Gastrocnemius medialis (tissue), 4 donors: ENCODE results near the gene LRIG1.

Experiments
- CTCF ChIP-seq, 5 experiments: fragments of 450-650 bp in 3 of 5; fragments of 200-600 bp in 2 of 5; sonication (generic) in 2 of 5; IDR thresholded peaks in 4 of 5; conservative IDR thresholded peaks in 1 of 5; 1 replicate in 4 of 5; 2 replicates in 1 of 5; pipeline ENCODE4 v1.5.1; 2016 to 2019; ENCODE audit warnings: antibody characterized with exemption in 5 of 5, mild to moderate bottlenecking in 3 of 5, moderate library complexity in 3 of 5
- POLR2A ChIP-seq, 2 donors: fragments of 450-650 bp; IDR thresholded peaks; one replicate each; pipeline ENCODE4 v1.6.1; 2017; ENCODE audit warnings: antibody characterized with exemption in 2 of 2, mild to moderate bottlenecking in 2 of 2, moderate library complexity in 2 of 2

- TF ChIP-seq CTCF (IDR thresholded peaks at IDR 0.05 in 4 of 5, conservative IDR thresholded peaks at IDR 0.05 in 1 of 5) (no peak), POLR2A (IDR thresholded peaks at IDR 0.05) (no peak)
Measured at GRCh38 chr3:66386011-66386924, 114.6 kb downstream of the LRIG1 start.
